HTR-8/SVneo (cell line): ENCODE results near the gene BIVM.

ENCODE experiments used
- DNase-seq: peaks from one replicate; pipeline ENCODE4 v3.0.0; 2011; ENCODE audit warnings: low spot score, mixed read lengths; ENCODE audit not compliant: insufficient read length
- FAIRE-seq: peaks from 2 replicates; lab custom pipeline; 2011; peaks lifted over from hg19 to GRCh38; lab: Jason Lieb, UNC

The BIVM gene

DNA sequence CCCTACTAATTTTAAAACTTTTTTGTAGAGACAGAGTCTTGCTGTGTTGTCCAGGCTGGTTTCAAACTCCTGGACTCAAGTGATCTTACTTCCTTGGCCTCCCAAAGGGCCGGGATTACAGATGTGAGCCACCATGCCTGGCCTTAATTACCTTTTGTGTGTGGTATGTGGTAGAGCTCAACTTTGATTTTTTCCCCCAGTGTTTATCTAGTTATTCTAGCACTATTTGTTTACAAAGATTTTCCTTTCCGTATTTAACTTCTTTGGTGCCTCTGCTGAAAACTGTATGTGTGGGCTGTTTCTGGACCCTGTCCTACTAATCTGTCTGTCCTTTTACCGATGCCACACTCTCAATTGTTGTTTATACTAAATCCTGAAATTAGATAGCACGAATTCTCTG is 37.6 kb downstream of the BIVM start:
- no peak for FAIRE-seq
- DNase-seq: no peak

DNA sequence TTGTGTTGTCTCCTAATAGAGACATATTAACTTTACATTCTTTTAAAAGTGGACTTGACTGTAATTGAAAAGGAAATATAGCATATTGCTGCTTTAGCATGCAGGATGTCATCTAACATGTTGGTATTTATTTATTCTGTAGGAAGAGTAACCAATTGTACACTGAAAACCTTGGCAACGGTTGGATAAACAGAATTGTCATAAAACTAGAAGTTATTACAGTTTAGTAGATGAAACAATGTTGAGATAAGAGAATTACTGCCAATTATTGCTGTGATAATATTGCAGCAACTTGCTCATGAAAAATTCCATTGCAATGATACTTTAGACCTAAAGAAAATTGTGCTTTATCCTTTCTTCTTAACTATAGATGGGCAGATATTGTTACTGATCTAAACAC is 39.4 kb downstream of the BIVM start:
- DNase-seq (no peak), FAIRE-seq (no peak)

GRCh38 chr13:102838982-102839381 is 40.1 kb downstream of the BIVM start:
- DNase-seq (no peak), FAIRE-seq (no peak)

DNA sequence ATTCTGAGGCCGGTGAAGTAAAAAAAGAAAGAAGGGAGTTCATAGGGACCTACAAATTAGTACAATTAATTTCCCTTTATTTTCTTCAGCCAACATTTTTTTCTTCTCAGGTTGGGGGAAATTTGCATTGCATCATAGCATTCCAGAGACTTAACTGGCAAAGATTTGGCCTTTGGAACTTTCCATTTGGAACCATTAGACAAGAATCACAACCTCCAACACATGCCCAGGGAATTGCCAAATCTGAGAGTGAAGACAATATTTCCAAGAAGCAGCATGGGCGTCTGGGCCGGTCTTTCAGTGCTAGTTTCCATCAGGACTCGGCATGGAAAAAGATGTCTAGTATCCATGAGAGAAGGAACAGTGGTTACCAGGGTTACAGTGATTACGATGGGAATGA is 40.5 kb downstream of the BIVM start:
- DNase-seq: no peak
- no peak for FAIRE-seq

- FAIRE-seq (no peak), DNase-seq (no peak)
These were observed 46.3 kb downstream of the BIVM start for GRCh38 chr13:102845289-102845629.

DNA sequence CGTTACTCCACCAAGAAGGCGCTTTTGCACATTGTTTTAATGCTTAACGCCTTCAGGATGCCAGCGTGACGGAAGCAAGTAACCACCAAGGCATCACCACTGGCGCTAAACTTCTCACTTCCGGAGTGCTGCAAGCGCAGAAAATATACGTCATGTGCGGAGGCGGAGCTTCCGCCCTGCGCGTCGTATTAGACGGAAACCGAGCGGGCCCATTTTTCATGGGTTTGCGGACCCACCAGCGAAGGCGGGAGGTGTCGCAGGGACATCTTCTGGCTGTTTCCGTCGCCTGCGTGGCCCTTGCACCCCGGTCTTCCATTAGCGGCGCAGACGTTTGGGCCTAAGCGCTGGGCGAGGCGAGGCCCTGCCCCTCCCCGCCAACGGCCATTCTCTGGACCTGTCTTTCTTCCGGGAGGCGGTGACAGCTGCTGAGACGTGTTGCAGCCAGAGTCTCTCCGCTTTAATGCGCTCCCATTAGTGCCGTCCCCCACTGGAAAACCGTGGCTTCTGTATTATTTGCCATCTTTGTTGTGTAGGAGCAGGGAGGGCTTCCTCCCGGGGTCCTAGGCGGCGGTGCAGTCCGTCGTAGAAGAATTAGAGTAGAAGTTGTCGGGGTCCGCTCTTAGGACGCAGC is 46.8 kb downstream of the BIVM start, which contains the start of gene ERCC5:
ERCC5 (plus strand) TSS at position 403 of the 631 bp plus-strand sequence. CDS start 235 bp downstream, outside the sequence.
- FAIRE-seq (peak; percentile 51), DNase-seq (peak; percentile 64)

- DNase-seq: no peak
- no peak for FAIRE-seq
These were observed 47.5 kb downstream of the BIVM start for GRCh38 chr13:102846261-102847015.

- DNase-seq: no peak
- FAIRE-seq: no peak
These were observed 48.6 kb downstream of the BIVM start for GRCh38 chr13:102847272-102848234.

DNA sequence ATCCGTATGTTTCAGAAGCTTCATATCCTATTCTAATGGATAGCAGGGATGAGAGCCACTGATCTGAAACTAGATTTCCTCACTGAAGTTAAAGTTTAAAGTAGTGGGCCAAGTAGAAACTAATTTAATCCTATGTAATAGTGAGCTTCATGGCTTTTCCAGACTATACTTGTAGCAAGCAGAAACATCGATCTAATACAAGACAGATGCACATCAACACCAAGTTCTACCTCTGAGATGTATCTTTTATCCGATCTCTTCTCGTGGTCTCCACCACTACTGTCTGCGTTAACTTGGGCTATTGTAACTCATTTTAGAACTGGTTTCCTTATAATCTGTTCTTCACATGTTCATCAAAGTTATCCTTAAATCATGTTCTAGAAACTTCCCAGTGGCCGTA is 50.0 kb downstream of the BIVM start:
- FAIRE-seq: no peak
- DNase-seq: no peak

- no peak for DNase-seq
- no peak for FAIRE-seq
These were observed 53.6 kb downstream of the BIVM start for GRCh38 chr13:102852556-102852955.

DNA sequence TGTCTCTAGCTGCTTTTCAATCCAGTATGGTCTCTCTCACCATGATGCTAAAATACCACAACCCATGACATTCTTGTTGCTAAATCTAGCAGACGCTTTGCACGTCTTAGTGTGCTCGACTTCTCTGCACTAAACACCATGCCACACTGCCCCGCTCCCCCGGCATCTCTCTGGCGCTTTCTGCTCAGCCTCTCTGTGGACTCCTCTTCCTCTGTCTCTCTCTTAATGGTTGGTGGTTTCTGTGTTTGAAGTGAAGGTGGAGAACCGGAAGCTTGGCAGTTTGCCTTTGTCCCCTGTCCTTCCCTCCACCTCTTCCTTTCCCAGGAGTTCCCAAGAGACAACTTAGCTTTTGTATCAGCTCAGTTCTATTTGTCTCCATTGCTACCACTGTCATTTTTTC is 55.8 kb downstream of the BIVM start:
- no peak for DNase-seq

DNA sequence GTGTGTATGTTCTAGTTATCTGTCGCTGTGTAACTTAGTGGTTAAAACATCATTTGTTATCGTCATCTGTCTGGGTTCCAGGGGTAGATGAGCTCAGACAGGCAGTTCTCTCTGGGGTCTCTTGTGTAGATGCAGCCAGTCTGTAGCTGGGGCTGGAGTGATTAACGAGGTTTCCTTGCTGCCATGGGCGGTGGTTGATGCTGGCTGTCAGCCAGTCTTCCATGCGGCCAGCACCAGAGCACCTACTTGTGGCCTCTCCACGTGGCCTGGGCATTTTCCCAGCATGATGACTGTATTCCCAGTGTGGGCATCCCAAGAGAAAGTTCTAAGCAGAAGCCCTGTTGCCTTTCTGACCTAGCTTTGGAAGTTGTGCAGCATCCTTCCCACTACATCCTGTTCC is 57.6 kb downstream of the BIVM start:
- FAIRE-seq: no peak

More for the DNA sequence above, 55.8 kb downstream of the BIVM start:
- FAIRE-seq: no peak

DNA sequence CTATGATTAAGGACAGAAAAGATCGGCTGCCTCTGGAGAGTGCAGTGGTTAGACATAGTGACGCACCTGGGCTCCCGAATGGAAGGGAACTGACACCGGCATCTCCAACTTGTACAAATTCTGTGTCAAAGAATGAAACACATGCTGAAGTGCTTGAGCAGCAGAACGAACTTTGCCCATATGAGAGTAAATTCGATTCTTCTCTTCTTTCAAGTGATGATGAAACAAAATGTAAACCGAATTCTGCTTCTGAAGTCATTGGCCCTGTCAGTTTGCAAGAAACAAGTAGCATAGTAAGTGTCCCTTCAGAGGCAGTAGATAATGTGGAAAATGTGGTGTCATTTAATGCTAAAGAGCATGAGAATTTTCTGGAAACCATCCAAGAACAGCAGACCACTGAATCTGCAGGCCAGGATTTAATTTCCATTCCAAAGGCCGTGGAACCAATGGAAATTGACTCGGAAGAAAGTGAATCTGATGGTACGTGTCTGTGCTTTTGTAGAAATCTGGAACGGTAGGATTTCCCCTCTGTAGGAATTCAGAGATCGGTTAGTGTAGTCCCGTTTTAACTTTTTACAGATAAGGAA is 63.8 kb downstream of the BIVM start:
- DNase-seq (no peak), FAIRE-seq (no peak)

More for the DNA sequence above, 57.6 kb downstream of the BIVM start:
- no peak for DNase-seq

DNA sequence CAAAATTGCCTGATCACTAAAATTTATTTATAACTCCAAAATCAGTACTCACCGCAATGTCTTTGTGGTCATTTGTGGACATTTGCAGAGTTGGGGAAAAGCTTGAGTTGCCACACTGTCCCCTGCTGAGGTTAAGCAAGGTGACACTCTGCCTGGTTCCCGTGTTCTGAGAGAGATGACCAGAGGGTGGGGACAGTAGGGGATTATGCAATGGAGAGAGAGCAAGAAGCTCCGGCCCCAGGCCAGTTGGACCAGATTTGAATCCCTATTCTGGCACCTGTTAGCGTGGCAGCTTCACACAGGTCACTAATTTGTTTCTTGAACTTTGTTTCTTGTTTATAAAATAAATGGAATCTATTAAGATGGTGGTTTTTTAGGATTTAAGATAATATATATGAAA is 64.7 kb downstream of the BIVM start:
- FAIRE-seq (no peak), DNase-seq (no peak)

DNA sequence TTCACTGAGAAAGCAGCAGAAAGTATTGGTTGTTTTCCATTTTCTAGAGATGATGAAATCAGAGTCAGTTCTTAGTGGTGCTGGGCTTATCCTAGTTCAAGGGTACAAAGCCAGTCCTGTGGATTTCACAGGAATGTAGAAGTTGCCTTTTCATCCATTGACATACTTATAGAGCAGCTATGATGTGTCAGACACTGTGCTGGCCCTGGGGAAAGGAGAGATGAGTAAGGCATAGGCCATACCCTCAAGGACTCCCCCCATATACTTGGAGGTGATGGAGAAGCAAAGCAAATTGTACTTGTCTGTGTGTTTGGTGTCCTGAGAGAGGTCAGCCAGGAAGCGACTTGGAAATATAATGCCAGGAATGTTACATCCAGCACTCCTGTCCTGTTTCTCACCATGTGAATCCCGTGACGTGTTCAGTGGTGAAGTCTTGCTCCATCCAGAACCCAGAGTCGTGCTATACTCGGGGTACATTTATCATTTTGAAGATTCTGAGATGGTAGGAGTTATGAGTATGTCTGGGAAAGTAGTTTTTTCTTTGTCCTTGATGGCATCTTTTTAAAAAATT is 69.5 kb downstream of the BIVM start:
- FAIRE-seq (no peak), DNase-seq (no peak)

- FAIRE-seq (no peak), DNase-seq (no peak)
These were observed 71.2 kb downstream of the BIVM start for GRCh38 chr13:102869948-102870676.

- FAIRE-seq: no peak
- peak; percentile 38 for DNase-seq
These were observed 71.9 kb downstream of the BIVM start for GRCh38 chr13:102870677-102871415.

DNA sequence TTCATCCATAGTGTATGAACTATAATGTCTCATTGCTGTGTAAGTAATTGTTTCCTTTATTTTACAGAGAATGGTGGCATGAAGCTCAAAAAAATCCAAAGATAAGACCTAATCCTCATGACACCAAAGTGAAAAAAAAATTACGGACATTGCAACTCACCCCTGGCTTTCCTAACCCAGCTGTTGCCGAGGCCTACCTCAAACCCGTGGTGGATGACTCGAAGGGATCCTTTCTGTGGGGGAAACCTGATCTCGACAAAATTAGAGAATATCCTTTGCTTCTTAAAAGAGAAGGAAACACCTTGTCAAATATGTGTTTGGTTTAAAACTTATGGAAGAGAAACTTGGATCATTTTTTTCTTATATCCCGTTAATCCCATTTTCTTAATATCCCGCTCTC is 73.2 kb downstream of the BIVM start:
- FAIRE-seq (no peak), DNase-seq (no peak)

DNA sequence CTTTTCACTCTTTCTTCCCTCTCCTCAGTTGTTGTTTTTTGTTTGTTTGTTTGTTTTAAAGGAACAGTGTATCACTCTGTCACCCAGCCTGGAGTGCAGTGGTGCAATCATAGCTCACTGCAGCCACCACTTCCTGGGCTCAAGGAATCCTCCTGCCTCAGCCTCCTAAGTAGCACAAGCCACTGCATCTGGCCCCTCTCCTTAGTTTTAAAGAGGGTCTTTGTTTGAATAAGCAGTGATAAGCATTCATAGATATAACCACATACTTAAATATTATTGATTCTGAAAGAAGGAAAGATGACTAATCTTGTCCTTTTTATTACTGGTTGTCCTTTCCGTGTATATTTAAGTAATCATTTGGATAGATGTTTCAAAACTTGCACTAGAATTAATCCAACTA is 73.6 kb downstream of the BIVM start:
- no peak for DNase-seq
- FAIRE-seq: no peak
